Fibroblast of skin of scalp (primary cell): Measurements from ENCODE around the gene COL5A3.
A peak's percentile ranks its signal among the peaks of the same experiment; 100 is the strongest.
"Not testable (repeated sequence)": the region's sequence is repeated elsewhere in the genome, so short reads cannot be mapped to it uniquely, and the experiment has no call there.

Experiments used
- DNase-seq: peaks from one replicate; pipeline ENCODE4 v3.0.0-alpha.2; 2013

Gene COL5A3

DNA sequence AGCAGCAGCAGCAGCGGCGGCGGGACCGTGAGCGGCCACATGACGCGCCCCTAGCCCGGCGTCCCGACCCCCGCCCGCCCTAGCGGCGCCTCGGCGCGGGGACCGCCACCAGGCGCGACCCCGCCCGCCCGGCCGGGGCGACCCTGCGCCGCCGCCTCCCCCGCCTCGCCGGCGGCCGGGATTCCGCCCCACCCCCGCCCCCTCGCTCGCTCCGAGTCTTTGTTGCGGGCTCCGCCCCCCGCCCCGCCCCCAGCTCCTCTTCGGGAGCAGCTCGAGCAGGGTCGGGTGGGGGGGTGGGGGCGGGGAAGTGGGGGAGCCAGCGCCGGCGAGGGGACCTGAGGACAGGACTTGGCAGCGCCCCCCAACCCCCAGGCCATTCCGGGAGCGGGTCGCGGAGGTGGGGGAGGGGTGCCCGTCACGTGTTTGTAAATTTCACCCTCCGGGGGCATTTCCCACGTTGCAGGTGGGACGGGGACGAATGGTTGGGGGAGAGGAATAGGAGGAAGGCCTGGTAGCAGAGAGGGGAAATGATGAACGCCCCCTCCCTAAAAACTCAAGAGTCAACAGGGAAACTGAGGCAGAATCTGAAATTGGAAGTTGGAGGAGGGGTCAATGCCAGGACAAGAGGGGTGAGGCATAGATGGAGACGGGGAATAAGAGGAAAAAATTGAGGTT lies 73.8 kb downstream of the COL5A3 start, which contains the start of gene OLFM2:
Gene OLFM2, minus strand, starts transcription at position 190 of the 675 bp plus-strand sequence. Its CDS starts 149 bp downstream, at position 41.
- DNase-seq, result peak; percentile 60

DNA sequence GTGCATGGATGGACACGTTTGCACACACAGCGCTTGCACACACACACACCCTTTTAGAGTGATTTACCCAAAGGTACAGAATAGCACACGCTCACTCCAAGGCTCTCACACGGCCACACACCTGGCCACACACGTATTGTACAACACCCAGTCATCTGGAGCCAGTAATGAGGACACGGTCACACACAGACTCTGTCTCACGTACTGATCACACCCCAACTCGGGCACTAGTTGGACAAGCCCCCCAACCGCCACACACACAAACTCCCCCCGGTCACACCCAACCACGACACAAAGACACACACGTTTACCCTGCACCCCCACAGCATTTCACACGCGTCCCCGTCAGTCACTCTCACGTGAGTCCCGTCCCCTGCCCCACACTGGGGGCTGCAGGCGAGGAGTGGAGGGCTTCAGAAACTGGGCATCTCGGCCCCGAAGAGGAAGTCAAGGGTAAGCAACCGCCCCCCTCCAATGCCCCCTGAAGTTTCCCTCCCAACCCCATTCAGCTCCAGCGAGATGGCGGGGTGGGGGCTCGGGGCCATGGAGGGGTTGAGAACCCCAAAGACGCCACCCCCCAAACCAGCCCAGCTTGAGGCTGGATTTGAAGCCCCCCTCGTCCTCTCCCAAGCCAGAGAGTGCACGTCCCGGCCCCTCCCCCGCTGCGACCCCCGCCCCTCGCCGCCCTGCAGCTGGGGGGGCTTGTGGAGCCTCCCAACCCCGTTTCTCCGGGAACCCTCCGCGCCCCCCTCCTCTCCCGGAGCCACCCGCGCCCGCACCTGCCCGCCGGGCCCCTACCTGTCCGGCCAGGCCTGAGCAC lies 74.6 kb downstream of the COL5A3 start:
- DNase-seq, result no peak

DNA sequence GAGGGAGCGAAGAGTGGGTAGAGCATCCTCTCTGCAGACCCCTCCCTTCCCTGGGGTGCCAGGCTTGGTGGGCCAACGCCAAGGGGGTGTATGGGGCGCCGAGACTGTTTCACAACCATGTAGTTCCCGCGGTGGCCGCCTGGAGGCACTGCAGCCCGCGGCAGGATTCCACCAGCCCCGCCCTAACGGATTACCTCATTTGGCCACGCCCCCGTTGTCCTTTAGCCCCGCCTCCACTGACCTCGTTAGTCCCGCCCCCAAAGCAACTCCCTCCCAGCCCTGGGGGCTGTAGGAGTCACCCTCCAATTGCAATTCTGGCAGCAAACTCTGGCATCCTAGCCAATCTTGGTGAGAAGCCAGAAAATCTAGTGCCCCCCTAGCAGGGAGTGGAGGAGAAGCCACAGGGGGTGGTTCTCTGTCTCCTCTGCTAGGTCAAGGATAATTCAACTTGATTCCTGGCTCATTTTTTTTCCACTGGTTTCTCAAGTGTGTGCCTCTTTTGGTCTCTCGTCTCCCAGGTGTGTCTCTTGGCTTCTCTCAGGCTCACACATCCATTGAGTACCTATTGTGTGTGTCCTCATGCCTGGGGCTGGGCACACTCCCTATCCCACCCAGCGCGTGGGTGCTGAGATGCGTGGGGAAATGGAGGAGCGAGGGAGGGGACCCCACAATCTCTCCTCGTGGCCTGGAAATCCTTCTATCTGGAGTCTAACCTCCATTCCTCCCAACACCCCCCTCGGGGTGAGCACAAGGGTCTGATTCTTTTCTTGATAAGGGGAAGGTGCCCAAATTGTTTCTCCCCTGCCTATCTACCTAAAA lies 76.0 kb downstream of the COL5A3 start:
- DNase-seq, result peak; percentile 98

DNA sequence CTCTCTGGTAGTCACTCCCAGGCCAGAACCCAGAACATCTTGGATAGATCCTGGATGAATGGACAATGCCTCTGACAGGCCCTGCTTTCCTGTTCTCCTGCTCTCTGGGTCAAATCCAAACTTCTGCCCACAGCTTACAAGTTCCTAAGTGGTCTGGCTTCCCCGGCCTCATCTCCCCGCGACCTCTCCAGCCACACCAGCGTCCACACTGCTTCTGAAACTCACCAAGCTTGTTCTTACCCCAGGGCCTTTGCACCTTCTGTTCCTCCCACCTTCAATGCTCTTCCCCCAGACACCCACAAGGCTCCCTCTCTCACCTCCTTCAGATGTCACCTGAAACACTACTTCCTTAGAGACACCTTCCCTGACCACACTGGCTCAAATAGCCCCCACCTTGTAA lies 77.5 kb downstream of the COL5A3 start:
- no peak for DNase-seq

DNA sequence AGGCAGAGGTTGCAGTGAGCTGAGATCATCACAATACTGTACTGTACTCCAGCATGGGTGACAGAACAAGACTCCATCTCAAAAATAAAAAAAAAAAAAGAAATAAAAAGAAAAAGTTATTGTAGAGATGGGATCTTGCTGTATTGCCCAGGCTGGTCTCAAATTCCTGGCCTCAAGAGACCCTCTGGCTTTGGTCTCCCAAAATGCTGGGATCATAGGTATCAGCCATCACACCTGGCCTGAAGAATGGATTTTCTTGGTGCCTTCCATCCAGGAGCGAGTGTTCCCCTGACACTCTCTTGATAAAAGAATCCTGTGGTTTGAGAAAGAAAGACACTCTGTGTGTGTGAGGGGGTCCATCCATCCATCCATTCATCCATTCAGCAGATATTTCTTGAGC lies 78.7 kb downstream of the COL5A3 start:
- no peak for DNase-seq

DNA sequence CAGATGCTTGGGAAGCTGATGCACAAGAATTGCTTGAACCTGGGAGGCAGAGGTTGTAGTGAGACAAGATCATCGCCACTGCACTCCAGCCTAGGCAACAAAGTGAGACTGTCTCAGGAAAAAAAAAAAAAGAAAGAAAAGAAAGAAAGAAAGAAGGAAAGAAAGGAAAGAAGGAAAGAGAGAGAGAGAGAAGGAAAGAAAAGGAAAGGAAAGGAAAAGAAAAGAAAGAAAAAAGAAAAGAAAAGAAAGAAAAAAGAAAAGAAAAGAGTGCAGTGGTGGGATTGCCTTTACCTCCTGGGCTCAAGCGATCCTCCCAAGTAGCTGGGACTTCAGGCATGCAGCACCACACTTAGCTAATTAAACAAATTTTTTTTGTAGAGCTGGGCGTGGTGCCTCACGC lies 86.9 kb downstream of the COL5A3 start:
- no peak for DNase-seq

DNA sequence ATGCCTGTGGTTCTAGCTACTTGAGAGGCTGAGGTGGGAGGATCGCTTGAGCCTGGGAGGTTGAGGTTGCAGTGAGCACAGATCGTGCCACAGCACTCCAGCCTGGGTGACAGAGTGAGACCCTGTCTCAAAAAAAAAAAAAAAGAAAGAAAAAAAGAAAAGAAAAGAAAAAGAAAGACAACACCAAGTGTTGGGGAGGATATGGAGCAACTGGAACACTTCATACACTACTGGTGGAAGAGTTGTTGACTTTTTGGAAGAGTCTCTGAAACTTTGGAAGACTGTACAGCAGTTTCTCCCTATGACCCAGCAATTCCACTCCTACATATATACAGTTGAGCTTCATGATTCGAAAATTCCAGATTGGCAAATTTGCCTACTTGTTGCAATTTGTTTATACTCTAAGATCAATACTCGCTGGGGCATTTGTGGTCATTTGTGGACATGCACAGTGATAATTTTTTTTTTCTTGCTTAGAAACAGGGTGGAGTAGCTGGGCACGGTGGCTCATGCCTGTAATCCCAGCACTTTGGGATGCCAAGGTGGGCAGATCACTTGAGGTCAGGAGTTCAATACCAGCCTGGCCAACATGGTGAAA lies 87.4 kb downstream of the COL5A3 start:
- DNase-seq, result not testable (repeated sequence)

DNA sequence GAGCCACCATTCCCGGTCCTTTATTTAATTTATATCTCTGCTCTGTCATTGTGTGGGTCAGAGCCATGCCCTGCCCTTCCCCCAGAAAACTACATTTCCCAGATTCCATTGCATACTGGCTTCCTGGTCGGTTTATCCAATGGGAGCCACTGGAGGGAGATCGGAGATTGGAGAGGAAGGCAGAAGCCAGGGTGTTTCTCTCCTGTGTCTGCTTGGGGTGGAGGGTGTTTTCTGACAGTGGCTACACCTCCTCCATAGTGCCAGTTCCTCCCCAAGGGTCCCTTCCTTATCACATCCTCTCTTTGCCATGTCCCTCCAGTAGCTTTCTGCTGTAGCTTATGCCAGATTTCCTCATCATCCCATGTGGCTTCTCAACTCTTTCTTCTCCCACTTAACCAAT lies 93.0 kb downstream of the COL5A3 start:
- DNase-seq, result peak; percentile 58

DNA sequence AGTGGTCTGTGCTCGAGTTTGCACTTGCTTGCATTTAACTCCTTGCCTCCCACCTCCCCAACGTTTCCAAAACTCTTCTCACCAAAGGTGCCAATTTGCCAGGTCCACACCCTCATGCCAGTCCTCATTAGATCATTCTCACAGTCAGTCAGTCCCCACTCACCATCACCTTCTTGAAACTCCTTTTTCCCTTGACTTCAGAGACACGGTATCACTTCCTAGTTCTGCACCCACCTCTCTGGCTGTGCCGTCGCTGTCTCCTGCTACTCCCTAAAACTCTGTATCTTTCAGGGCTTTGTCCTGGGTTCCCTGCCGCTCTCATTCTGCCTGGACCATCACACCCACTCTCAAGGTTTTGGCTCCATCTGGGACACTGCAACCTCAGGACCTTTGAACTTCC lies 93.6 kb downstream of the COL5A3 start:
- DNase-seq, result no peak

DNA sequence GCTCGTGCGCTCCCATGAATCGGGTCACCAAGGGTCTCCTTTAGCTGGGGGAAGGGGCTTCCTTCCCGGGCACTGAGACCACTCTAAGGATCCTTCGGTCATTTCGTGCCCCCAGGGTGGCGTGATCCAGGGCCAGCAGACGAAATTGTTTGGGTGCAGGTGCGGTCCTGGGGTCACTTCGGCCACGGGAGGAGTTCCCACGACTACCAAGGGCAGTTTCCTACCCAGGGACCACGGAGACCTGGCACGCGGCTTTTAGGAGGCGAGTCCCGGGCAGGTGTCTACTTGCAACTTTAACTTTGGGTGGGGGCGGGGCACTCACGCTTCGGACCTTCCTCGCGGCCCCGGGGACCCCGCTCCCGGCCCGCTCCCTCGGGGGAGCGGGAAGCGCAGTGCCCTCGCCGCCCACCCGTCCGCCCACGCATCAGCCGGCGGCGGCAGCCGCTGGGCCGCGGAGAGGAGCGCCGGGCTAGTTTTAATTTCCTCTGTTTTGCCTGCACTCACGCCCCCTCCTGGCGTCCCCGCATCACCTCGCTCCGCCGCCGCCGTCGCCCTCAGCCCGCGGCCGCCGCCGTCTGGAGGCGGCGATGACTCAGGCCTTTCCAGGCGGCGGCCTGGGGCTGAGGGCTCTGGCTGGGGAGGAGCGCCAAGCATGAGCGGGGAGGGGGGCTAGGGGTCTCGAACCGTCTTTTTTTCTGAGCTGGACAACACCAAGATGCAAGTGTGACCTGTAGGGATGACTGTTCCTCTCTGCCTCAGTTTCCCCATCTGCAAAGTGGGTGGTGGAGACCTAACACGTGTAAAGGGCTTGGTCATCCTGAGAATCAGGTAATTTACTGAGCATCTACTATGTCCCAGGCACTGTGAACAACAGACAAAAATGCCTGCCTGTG lies 95.7 kb downstream of the COL5A3 start:
- DNase-seq, result peak; percentile 89

DNA sequence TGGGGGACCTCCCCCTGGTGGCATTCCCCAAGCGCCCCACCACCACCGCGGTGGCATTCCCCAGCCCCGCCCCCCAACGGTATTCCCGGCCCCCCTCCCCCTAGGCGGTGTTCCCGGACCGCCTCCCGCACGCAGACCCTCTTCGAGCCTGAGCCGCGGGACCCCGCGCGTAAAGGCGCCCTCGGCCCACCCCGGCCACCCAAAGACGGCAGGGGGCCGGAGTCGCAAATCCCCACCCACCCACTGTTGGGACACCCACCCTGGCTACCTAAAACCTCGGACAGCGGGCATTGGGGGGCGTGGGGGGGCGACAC lies 96.3 kb downstream of the COL5A3 start:
- DNase-seq, result no peak

DNA sequence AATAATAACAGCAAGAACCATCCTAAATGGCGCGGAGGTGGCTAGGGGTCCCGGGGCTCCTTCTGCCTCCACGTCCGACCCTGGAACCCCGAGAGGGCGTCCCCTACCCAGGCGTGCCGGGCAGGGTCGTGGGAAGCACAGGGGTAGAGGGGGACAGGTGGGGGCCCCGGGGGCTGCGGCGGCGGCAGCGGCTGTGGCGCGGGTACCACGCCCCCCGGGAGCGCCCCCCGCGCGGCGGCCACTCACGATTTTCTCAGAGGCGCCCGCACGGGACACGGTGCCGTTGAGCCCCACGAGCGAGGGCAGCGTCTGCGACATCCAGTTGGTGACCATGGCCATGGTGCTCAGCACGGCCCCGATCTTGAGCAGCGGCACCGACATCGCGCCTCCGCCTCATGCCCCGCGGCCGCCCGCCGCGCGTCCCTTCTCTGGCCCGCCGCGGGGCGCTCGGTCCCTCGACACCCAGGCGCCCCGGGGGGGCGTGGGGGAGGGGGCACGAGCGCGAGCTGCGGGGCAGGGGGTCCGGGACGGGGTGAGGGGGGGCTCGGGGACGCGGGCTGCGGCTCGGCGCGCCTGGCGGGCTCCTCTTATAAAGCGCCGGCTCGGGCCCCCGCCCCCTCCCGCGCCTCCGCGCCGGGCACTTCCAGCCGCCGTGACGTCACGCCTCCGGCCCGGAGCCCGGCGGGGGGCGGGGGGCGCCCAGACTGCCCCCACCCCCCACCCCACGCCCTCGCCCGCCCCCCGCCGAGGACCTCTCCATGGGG lies 96.9 kb downstream of the COL5A3 start:
- DNase-seq, result peak; percentile 40

DNA sequence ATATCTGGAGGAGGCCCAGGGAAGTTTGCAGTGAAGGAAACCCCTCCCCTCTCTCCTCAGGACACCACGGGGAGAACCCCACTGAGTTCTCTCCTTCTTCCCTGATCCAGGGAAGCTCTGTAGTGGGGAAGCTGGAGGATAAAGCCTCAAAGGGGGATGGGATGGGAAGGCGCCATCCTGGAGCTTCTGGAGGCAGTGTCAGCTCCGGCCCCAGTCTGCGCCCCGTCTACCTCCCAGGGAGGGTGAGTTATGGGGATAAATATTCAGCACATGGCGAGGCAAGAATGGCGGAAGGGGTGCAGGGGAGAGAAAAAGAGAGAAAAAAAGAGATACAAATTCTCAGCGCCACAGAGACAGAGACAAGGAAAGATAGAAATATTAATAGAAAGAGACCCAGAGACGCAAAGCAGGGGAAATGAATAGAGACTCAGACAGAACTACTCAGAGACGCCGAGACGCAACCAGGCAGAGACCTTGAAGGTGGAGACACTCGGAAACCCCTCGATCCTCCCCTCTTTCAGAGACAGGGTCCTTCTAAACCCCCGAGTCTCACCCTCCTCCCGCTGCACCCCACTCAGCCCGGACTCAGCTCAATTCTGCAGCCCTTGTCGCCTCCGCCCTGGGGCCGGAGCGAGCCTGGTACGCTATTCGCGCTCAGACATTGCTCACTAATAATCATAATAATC lies 97.6 kb downstream of the COL5A3 start:
- no peak for DNase-seq

DNA sequence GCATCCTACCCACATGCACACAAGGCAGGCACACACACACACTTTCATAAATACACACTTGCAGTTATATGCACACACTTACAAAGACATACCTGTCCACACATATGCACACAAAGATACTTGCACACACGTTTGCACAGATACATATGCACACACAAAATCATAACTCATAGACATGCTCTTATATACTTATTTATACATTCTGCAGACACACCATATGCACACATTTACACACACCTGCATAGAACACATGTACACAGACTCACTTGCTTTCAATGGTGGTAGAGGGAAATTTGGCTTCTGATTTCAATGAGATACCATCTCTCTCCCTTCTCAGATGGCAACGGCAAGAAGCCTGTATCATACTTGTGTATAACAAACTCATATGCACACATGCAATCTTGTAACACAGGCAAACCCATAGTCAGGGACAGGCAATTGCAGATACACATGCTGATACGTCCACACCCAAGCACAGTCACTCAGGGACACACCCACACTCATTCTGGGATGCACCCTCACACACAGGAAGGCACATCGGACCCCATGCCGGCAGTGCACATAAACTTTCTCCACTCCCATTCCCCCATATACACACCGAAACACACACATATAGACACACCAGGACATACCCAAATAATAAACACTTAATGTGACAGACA lies 98.6 kb downstream of the COL5A3 start:
- no peak for DNase-seq

DNA sequence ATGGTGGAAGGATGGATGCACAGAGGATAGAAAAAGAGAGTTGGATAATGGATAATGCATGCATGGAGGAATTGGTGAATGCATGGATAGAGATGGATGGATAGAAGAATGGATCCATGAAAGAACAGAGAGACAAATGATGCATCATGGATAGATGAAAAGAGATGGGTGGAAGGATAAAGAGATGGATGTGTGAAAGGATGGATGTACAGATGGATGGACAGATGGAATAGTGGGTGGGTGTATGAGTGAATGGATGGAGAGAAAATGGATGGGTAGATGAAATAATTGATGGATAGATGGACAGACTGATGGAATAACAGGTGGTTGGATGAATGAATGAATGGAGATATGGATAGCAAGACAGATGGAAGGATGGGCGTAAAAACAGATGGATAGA lies 99.7 kb downstream of the COL5A3 start:
- DNase-seq, result no peak
